ENCODE data around the gene HSPA1A.

Gene HSPA1A

GRCh38 chr6:31865205-31866118, 50.1 kb downstream of the HSPA1A start:
- DNase-seq (ENCODE audit: low spot score), result no peak
- no peak for ATAC-seq (ENCODE audit: low read depth)
- no peak for TF ChIP-seq CTCF (IDR thresholded peaks at IDR 0.05; ENCODE audit: poor library complexity, severe bottlenecking)
- H3K4me1 ChIP-seq (ENCODE audit: insufficient read depth, poor library complexity, severe bottlenecking), result no peaks in the 10 kb centered on the region
- no peak overlapping the region for H3K27ac ChIP-seq (ENCODE audit: poor library complexity, severe bottlenecking)
- H3K4me3 ChIP-seq (ENCODE audit: severe bottlenecking), result no peak overlapping the region
- no peaks in the 10 kb centered on the region for H3K36me3 ChIP-seq (ENCODE audit: low read depth)
- H3K27me3 ChIP-seq (ENCODE audit: insufficient read depth, poor library complexity, severe bottlenecking), result no peaks in the 10 kb centered on the region
- no peaks in the 10 kb centered on the region for H3K9me3 ChIP-seq (ENCODE audit: severe bottlenecking)
